ENCODE data around the gene ZCCHC17.

DNA sequence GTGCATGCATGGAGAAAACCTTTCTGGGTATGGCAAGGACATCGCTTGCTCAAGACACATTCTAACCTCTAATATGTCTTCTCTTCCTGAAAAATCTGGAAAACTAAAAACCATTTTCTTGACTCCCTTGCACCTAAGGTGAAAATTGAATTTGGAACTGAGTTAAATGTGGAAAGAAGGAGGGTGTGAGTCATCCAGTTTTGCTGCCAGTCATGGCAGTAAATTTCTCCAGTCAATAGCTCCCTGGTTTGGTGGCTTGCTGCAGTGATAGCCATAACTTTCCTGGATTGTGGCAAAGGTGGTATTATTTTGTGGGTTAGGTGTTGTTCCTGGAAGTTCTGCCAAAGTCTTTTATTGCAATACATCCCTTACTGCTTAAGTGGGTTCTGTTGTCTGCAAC, 2.5 kb downstream of the ZCCHC17 start:
- TF ChIP-seq, protein P1, sequence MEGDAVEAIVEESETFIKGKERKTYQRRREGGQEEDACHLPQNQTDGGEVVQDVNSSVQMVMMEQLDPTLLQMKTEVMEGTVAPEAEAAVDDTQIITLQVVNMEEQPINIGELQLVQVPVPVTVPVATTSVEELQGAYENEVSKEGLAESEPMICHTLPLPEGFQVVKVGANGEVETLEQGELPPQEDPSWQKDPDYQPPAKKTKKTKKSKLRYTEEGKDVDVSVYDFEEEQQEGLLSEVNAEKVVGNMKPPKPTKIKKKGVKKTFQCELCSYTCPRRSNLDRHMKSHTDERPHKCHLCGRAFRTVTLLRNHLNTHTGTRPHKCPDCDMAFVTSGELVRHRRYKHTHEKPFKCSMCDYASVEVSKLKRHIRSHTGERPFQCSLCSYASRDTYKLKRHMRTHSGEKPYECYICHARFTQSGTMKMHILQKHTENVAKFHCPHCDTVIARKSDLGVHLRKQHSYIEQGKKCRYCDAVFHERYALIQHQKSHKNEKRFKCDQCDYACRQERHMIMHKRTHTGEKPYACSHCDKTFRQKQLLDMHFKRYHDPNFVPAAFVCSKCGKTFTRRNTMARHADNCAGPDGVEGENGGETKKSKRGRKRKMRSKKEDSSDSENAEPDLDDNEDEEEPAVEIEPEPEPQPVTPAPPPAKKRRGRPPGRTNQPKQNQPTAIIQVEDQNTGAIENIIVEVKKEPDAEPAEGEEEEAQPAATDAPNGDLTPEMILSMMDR (IDR thresholded peaks at IDR 0.05): no peak
- TF ChIP-seq CREB1 (CRISPR knock-in tag; IDR thresholded peaks at IDR 0.05) (no peak), NR2C2 (CRISPR knock-in tag; IDR thresholded peaks at IDR 0.05) (no peak), CREM (CRISPR knock-in tag; IDR thresholded peaks at IDR 0.05) (no peak), JUN (CRISPR knock-in tag; IDR thresholded peaks at IDR 0.05) (no peak)
- TF ChIP-seq, protein P2, sequence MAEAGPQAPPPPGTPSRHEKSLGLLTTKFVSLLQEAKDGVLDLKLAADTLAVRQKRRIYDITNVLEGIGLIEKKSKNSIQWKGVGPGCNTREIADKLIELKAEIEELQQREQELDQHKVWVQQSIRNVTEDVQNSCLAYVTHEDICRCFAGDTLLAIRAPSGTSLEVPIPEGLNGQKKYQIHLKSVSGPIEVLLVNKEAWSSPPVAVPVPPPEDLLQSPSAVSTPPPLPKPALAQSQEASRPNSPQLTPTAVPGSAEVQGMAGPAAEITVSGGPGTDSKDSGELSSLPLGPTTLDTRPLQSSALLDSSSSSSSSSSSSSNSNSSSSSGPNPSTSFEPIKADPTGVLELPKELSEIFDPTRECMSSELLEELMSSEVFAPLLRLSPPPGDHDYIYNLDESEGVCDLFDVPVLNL (CRISPR knock-in tag; IDR thresholded peaks at IDR 0.05; ENCODE audit: borderline replicate concordance, low read depth): no peak
- TF ChIP-seq, protein P3, sequence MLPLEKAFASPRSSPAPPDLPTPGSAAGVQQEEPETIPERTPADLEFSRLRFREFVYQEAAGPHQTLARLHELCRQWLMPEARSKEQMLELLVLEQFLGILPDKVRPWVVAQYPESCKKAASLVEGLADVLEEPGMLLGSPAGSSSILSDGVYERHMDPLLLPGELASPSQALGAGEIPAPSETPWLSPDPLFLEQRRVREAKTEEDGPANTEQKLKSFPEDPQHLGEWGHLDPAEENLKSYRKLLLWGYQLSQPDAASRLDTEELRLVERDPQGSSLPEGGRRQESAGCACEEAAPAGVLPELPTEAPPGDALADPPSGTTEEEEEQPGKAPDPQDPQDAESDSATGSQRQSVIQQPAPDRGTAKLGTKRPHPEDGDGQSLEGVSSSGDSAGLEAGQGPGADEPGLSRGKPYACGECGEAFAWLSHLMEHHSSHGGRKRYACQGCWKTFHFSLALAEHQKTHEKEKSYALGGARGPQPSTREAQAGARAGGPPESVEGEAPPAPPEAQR (CRISPR knock-in tag; IDR thresholded peaks at IDR 0.05): no peak

Measured in WTC11 (cell line).